ENCODE results near the gene SPRR1A. TPM values are rescaled to one million over a fixed set of nuclear protein-coding genes. Genes with fewer than 3 reads are reported as not detected.
"Not testable (repeated sequence)": the region's sequence is repeated elsewhere in the genome, so short reads cannot be mapped to it uniquely, and the experiment has no call there.

Gene SPRR1A
- total and polyA plus RNA-seq, 2 experiments from 2014 or later: not detected

DNA sequence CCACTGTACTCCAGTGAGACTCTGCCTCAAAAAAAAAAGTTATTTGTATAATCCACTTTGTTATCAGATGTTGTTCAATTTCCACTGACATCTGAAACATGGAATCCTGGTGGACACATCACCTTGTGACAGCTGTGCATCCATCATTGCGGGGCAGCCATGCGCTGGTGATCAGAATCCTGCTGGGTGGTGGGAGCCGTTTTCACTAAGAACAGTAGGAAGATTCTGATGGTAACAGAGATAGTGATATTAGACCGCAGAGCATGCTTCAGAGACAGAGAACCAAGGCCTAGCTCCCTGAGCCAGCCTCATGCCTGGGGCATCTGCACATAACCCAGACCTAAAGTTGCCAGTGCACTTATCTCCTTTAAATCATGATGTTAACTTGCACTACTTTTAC lies 14.6 kb downstream of the SPRR1A start:
- peaks cover 3% of the 10 kb centered on the region for H4K20me1 ChIP-seq (ENCODE audit: insufficient read depth, poor library complexity, severe bottlenecking)
- H3K9me2 ChIP-seq (replicated peaks; ENCODE audit: insufficient read depth): no peaks in the 10 kb centered on the region
- no peaks in the 10 kb centered on the region for H3K4me1 ChIP-seq (ENCODE audit: insufficient read depth)
- DNase-seq (ENCODE audit: low spot score): no peak
- no peak overlapping the region for H3K4me2 ChIP-seq
- H3K36me3 ChIP-seq (replicated peaks; ENCODE audit: insufficient read depth, low read depth): no peaks in the 10 kb centered on the region
- TF ChIP-seq, protein P1, sequence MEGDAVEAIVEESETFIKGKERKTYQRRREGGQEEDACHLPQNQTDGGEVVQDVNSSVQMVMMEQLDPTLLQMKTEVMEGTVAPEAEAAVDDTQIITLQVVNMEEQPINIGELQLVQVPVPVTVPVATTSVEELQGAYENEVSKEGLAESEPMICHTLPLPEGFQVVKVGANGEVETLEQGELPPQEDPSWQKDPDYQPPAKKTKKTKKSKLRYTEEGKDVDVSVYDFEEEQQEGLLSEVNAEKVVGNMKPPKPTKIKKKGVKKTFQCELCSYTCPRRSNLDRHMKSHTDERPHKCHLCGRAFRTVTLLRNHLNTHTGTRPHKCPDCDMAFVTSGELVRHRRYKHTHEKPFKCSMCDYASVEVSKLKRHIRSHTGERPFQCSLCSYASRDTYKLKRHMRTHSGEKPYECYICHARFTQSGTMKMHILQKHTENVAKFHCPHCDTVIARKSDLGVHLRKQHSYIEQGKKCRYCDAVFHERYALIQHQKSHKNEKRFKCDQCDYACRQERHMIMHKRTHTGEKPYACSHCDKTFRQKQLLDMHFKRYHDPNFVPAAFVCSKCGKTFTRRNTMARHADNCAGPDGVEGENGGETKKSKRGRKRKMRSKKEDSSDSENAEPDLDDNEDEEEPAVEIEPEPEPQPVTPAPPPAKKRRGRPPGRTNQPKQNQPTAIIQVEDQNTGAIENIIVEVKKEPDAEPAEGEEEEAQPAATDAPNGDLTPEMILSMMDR (IDR thresholded peaks at IDR 0.05; ENCODE audit: poor library complexity): no peak
- TF ChIP-seq EZH2 (IDR thresholded peaks at IDR 0.05; ENCODE audit: borderline replicate concordance) (no peak), EZH2phosphoT487 (IDR thresholded peaks at IDR 0.05; ENCODE audit: low read depth, severe bottlenecking, unreplicated experiment) (no peak)
- H2AFZ ChIP-seq: no peak overlapping the region
- WGBS (ENCODE audit: low lambda C conversion rate, missing lambda C conversion rate): 76% methylated on average over 4 of the region's 4 CpGs
- H3K27me3 ChIP-seq: no peaks in the 10 kb centered on the region
- H3K4me3 ChIP-seq: no peak overlapping the region
- H3K9me3 ChIP-seq (ENCODE audit: low read depth): peaks cover 2% of the 10 kb centered on the region
- no peak overlapping the region for H3K27ac ChIP-seq
- H3K79me2 ChIP-seq: no peaks in the 10 kb centered on the region

DNA sequence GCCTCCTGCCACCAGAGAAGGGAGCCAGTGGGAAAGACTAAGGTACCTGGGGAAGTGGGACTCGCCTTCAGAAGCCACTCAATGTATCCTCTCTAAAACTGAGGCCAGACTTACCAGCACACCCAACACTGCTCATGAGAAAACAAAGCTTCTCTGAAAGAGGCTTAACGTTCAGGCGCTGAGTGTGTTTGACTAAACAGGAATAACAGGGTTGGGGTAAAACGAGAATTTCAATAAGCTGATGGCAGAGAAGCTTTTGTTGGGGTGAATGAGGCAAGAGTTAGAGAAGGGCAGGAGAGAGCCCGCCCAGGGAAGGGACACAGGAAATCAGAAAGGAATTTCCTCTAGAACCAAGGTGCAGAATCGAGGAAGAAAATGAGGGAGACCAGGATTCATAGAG lies 15.9 kb downstream of the SPRR1A start:
- Histone ChIP-seq H3K9me2 (replicated peaks; ENCODE audit: insufficient read depth) (no peaks in the 10 kb centered on the region), H3K79me2 (no peaks in the 10 kb centered on the region), H3K27ac (no peak overlapping the region), H4K20me1 (ENCODE audit: insufficient read depth, poor library complexity, severe bottlenecking) (no peaks in the 10 kb centered on the region), H3K9me3 (ENCODE audit: low read depth) (peaks cover 2% of the 10 kb centered on the region), H2AFZ (no peak overlapping the region), H3K27me3 (no peaks in the 10 kb centered on the region), H3K4me2 (no peak overlapping the region), H3K4me1 (ENCODE audit: insufficient read depth) (no peaks in the 10 kb centered on the region), H3K36me3 (replicated peaks; ENCODE audit: insufficient read depth, low read depth) (no peaks in the 10 kb centered on the region), H3K4me3 (no peak overlapping the region)
- 55% methylated on average over 6 of the region's 6 CpGs for WGBS (ENCODE audit: low lambda C conversion rate, missing lambda C conversion rate)
- DNase-seq (ENCODE audit: low spot score): no peak
- TF ChIP-seq EZH2 (IDR thresholded peaks at IDR 0.05; ENCODE audit: borderline replicate concordance) (no peak), EZH2phosphoT487 (IDR thresholded peaks at IDR 0.05; ENCODE audit: low read depth, severe bottlenecking, unreplicated experiment) (no peak)
- TF ChIP-seq, protein P1 (IDR thresholded peaks at IDR 0.05; ENCODE audit: poor library complexity): no peak

DNA sequence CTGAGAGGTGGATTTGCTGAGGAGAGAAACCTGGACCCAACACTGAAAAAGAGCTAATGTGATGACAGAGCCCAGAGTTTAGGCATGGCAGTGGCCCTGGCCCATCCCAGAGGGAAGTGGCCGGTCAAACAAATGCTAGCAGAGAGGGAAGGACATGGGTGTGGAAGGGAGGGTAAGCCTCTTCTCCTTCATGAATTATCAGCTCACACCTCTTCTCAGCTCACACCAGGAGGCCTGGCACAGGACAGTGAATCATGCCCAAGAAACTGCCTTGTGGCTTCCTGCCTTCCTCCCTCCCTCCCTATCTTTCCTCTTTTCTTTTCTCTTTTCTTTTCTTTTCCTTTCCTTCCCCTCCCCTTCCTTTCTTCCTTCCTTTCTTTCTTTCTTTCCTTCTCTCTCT lies 16.4 kb downstream of the SPRR1A start:
- DNase-seq (ENCODE audit: low spot score): no peak
- Histone ChIP-seq H3K4me1 (ENCODE audit: insufficient read depth) (no peaks in the 10 kb centered on the region), H2AFZ (no peak overlapping the region), H4K20me1 (ENCODE audit: insufficient read depth, poor library complexity, severe bottlenecking) (no peaks in the 10 kb centered on the region), H3K9me2 (replicated peaks; ENCODE audit: insufficient read depth) (no peaks in the 10 kb centered on the region), H3K27ac (no peak overlapping the region), H3K4me2 (no peak overlapping the region), H3K27me3 (no peaks in the 10 kb centered on the region), H3K79me2 (no peaks in the 10 kb centered on the region), H3K36me3 (replicated peaks; ENCODE audit: insufficient read depth, low read depth) (no peaks in the 10 kb centered on the region), H3K4me3 (no peak overlapping the region), H3K9me3 (ENCODE audit: low read depth) (peaks cover 2% of the 10 kb centered on the region)
- TF ChIP-seq EZH2 (IDR thresholded peaks at IDR 0.05; ENCODE audit: borderline replicate concordance): no peak
- TF ChIP-seq EZH2phosphoT487 (IDR thresholded peaks at IDR 0.05; ENCODE audit: low read depth, severe bottlenecking, unreplicated experiment): no peak
- TF ChIP-seq, protein P1 (IDR thresholded peaks at IDR 0.05; ENCODE audit: poor library complexity): no peak
- 90% methylated on average over 1 of the region's 1 CpG for WGBS (ENCODE audit: low lambda C conversion rate, missing lambda C conversion rate)

DNA sequence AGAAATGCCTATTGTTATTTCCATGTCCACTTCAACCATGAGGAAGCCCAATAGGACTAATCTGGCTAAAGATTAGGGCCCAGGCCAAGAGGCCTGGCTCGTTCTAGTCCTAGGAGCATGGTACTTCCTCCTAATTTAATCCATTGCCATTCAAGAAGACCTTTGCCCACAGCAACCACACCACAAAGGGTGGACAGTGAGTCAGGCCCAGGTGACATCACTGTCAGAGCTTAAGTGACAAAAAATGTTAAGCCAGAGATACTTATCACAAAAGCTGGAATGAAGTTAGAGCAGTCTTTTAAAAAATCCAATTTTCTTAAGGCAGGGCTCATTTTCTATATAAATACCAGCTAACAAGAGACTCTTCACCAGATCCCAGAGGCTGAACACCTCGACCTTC lies 17.5 kb downstream of the SPRR1A start, which contains the start of gene SPRR3:
Gene SPRR3, plus strand, starts transcription at position 368 of the 400 bp plus-strand sequence. CDS start 1,272 bp downstream, outside the sequence.
- Histone ChIP-seq H3K27me3 (no peaks in the 10 kb centered on the region), H3K79me2 (no peaks in the 10 kb centered on the region), H3K9me2 (replicated peaks; ENCODE audit: insufficient read depth) (no peaks in the 10 kb centered on the region), H3K9me3 (ENCODE audit: low read depth) (peaks cover 2% of the 10 kb centered on the region), H2AFZ (no peak within 1 kb of the TSS), H3K36me3 (replicated peaks; ENCODE audit: insufficient read depth, low read depth) (no peaks in the 10 kb centered on the region), H3K4me1 (ENCODE audit: insufficient read depth) (no peaks in the 10 kb centered on the region), H4K20me1 (ENCODE audit: insufficient read depth, poor library complexity, severe bottlenecking) (no peaks in the 10 kb centered on the region), H3K4me3 (no peak within 1 kb of the TSS), H3K27ac (no peak within 1 kb of the TSS), H3K4me2 (no peak within 1 kb of the TSS)
- WGBS (ENCODE audit: low lambda C conversion rate, missing lambda C conversion rate): 28% methylated on average over 2 of the region's 2 CpGs
- DNase-seq (ENCODE audit: low spot score): no peak
- no peak for TF ChIP-seq EZH2 (IDR thresholded peaks at IDR 0.05; ENCODE audit: borderline replicate concordance)
- TF ChIP-seq EZH2phosphoT487 (IDR thresholded peaks at IDR 0.05; ENCODE audit: low read depth, severe bottlenecking, unreplicated experiment): no peak
- TF ChIP-seq, protein P1 (IDR thresholded peaks at IDR 0.05; ENCODE audit: poor library complexity): no peak

DNA sequence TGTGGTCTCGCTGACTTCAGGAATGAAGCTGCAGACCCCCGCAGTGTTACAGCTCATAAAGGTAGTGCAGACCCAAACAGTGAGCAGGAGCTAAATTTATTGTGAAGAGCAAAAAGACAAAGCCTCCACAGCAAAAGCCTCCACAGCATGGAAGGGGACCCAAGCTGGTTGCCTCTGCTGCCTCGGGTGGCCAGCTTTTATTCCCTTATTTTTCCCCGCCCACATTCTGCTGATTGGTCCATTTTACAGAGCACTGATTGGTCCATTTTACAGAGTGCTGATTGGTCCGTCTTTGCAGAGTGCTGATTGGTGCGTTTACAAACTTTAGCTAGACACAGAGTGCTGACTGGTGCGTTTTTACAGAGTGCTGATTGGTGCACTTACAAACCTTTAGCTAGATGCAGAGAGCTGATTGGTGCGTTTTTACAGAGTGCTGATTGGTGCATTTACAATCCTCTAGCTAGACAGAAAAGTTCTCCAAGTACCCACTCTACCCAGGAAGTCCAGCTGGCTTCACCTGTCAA lies 27.4 kb downstream of the SPRR1A start:
- H3K27ac ChIP-seq; H3K36me3 ChIP-seq (replicated peaks; ENCODE audit: insufficient read depth, low read depth); DNase-seq (ENCODE audit: low spot score); H3K9me3 ChIP-seq (ENCODE audit: low read depth); H3K4me1 ChIP-seq (ENCODE audit: insufficient read depth); H3K79me2 ChIP-seq; H3K4me3 ChIP-seq; H3K27me3 ChIP-seq; H2AFZ ChIP-seq; H4K20me1 ChIP-seq (ENCODE audit: insufficient read depth, poor library complexity, severe bottlenecking); H3K9me2 ChIP-seq (replicated peaks; ENCODE audit: insufficient read depth); H3K4me2 ChIP-seq: not testable (repeated sequence)
- WGBS (ENCODE audit: low lambda C conversion rate, missing lambda C conversion rate): 61% methylated on average over 8 of the region's 8 CpGs

All from hepatocyte (in vitro differentiated cells).